Thyroid gland (tissue), 4 donors: Measurements from ENCODE around the gene CAVIN2. TPM values are rescaled to one million over a fixed set of nuclear protein-coding genes. Genes with fewer than 3 reads are reported as not detected.

ENCODE experiments used
- DNase-seq, 2 donors: peaks; one replicate each; pipeline ENCODE4 v3.0.0-alpha.2; 2019
- H3K27ac ChIP-seq, 3 donors: fragments of 200-600 bp; sonication (generic); 1 replicate in 2 of 3; 2 replicates in 1 of 3; pipeline ENCODE4 v1.5.1; 2016 to 2019; ENCODE audit warnings: mild to moderate bottlenecking in 1 of 3, moderate library complexity in 1 of 3
- H3K27me3 ChIP-seq: fragments of 200-600 bp; sonication (generic); one replicate; pipeline ENCODE4 v1.5.1; 2019
- H3K36me3 ChIP-seq, 2 donors: fragments of 200-600 bp; sonication (generic); one replicate each; pipeline ENCODE4 v1.5.1; 2016 to 2019
- H3K4me1 ChIP-seq, 2 donors: fragments of 200-600 bp; sonication (generic); one replicate each; pipeline ENCODE4 v1.5.1; 2017 to 2019
- H3K4me3 ChIP-seq, 3 donors: fragments of 200-600 bp; sonication (generic); replicated peaks in 1 of 3; 1 replicate in 2 of 3; 2 replicates in 1 of 3; pipeline ENCODE4 v1.5.1; 2016; ENCODE audit warnings: mild to moderate bottlenecking in 1 of 3
- H3K9me3 ChIP-seq: fragments of 200-600 bp; sonication (generic); one replicate; pipeline ENCODE4 v1.5.1; 2017
- POLR2A ChIP-seq, 2 donors: fragments of 450-650 bp; IDR thresholded peaks; one replicate each; pipeline ENCODE4 v1.6.1; 2017; ENCODE audit warnings: antibody characterized with exemption in 2 of 2, mild to moderate bottlenecking in 2 of 2, moderate library complexity in 1 of 2
- WGBS, 2 donors: methylation state at CpG; one replicate each; pipeline ENCODE4 v1.1.5; 2017; 5-methylcytosine and 5-hydroxymethylcytosine counted together
- intact Hi-C: fragments of 100-400 bp; cut with DNase I; formaldehyde crosslinking; loops from one replicate; pipeline ENCODE4 v1.15.1; 2023
- total RNA-seq, 4 donors: library from RNA; depleted of rRNA; stranded (reverse); fragments of >200 nt; gene quantifications; one replicate each; pipeline ENCODE4 v1.2.3, GENCODE V29; 2016
- TF ChIP-seq, protein P1 (sequence below), 6 experiments: fragments of 200-600 bp in 3 of 6; fragments of 450-650 bp in 3 of 6; sonication (generic) in 3 of 6; IDR thresholded peaks; one replicate each; pipeline ENCODE4 v1.5.1; 2016 to 2019; ENCODE audit warnings: antibody characterized with exemption in 6 of 6, mild to moderate bottlenecking in 2 of 6, inconsistent platforms in 1 of 6, moderate library complexity in 1 of 6

CAVIN2 gene
- total RNA-seq, 4 donors from 2014 or later = 86.2 to 149 (median 132) TPM

DNA sequence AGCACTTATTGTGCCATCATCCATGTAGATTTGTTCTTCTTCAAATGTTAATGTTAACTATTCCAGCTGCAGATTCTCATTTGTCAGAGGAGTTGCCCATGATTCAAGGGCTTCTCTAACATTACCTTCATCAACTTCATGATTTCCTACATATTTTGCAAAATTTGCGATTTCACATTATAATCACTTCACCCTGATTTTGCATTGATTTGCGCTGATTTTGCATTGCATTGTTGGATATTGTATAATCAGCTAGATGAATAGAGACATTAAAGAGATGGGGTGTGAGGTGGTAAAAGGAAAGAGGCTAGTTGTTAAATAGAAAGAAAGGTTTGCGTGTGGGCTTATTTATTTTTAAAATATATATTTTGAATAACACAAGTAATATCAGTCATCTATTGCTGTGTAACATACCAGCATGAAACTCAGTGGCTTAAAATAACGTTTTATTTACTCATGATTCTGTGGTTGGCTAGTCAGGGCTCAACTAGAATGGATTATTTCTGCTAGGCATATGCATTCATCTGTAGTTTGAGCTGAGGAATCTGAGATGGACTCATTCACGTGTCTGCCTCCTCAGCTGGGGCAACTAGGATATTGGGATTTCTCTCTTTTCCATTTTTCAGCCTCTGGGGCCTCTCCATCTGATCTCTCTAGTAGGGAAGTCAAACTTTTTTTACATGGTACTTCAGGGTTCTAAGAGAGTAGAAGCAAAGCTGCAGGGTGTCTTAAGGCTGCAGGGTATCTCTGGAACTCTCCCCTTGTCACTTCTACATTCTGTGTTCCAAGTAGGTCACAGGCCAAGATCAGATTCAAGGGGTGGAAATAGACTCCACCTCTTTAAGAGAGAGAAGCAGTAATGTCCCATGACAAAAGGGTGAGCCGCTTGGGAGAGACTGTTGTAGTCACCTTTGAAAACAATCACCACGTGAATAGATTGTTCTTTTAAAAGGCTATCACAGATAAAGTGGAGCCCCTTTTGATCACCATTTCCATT, 2.2 kb upstream of the CAVIN2 start:
- Histone ChIP-seq H3K27ac (peak overlapping the region; percentile 86 to 98 (median 95)), H3K4me3 (no peak overlapping the region), H3K4me1 (peaks cover 44 to 45% of the 10 kb centered on the region in 2 donors), H3K36me3 (no peaks in the 10 kb centered on the region), H3K27me3 (no peaks in the 10 kb centered on the region), H3K9me3 (no peaks in the 10 kb centered on the region)
- DNase-seq = peak; percentile 39 to 42
- TF ChIP-seq POLR2A (IDR thresholded peaks at IDR 0.05) = no peak
- intact Hi-C loops = no loop called here
- 59 to 67% methylated on average over 7 of the region's 7 CpGs for WGBS, 2 donors

DNA sequence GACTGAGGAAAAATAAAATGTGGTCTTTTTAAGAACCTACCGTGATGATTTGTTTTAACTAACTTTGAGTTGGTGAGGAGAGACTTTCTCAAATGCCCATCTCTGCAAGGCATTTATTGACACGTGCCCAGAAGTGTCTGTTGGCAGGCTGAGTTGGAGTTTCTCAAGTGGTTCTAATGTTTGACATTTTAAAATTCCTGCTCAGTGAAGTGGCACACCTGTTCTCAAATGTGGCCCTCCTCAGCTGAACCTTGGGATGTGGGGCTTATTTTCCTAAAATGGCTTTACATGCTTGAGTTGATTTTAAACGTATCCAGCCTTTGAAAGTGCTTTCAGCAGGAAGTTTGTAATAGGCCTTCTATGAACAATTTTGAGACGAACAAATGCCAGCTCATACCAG, 876 bp upstream of the CAVIN2 start:
- DNase-seq = peak; percentile 83 to 87
- WGBS, 2 donors = 20% methylated on average over 4 of the region's 4 CpGs

DNA sequence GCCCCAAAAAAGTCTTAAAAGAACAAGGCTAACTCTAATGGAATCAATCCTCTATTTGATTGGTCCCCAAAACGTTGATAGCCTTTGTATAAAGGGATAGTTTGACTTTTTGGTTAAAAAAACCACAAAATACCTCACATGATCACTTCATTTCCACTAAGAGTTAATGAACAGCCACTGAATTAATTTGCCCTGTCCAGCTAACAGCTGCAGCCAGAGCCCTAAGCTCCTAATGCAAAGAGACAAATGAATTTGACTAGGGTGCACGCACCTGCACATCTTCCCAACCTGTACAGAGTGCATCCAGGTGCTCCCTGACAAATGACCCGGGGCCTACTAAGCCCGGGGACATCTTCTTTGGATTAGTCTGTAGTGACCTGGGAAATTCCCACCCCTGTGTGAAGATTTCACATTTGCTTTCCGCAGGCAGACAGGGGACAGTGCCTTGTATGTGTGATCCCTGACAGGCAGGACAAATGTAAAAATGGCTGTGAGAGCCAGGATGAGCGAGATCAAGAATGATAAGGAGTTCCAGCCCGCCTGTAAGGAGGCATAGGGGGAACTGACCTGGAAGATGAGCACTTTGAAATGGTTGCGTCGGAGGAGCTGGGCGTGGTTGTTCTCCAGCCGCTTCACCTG, 893 bp downstream of the CAVIN2 start:
- 14 to 27% methylated on average over 11 of the region's 11 CpGs for WGBS, 2 donors
- Histone ChIP-seq H3K27me3 (no peaks in the 10 kb centered on the region), H3K27ac (peak overlapping the region; percentile 86 to 98 (median 95)), H3K4me3 (peak overlapping the region; percentile 45 to 81 (median 60)), H3K36me3 (no peaks in the 10 kb centered on the region), H3K4me1 (peaks cover 34 to 51% of the 10 kb centered on the region in 2 donors), H3K9me3 (no peaks in the 10 kb centered on the region)
- TF ChIP-seq POLR2A (IDR thresholded peaks at IDR 0.05) = no peak
- TF ChIP-seq, protein P1, sequence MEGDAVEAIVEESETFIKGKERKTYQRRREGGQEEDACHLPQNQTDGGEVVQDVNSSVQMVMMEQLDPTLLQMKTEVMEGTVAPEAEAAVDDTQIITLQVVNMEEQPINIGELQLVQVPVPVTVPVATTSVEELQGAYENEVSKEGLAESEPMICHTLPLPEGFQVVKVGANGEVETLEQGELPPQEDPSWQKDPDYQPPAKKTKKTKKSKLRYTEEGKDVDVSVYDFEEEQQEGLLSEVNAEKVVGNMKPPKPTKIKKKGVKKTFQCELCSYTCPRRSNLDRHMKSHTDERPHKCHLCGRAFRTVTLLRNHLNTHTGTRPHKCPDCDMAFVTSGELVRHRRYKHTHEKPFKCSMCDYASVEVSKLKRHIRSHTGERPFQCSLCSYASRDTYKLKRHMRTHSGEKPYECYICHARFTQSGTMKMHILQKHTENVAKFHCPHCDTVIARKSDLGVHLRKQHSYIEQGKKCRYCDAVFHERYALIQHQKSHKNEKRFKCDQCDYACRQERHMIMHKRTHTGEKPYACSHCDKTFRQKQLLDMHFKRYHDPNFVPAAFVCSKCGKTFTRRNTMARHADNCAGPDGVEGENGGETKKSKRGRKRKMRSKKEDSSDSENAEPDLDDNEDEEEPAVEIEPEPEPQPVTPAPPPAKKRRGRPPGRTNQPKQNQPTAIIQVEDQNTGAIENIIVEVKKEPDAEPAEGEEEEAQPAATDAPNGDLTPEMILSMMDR (IDR thresholded peaks at IDR 0.05) = no peak
- no peak for DNase-seq
- intact Hi-C loops = no loop called here

More for the DNA sequence above, 876 bp upstream of the CAVIN2 start:
- H3K27me3 ChIP-seq = no peaks in the 10 kb centered on the region
- H3K36me3 ChIP-seq = no peaks in the 10 kb centered on the region
- intact Hi-C loops = no loop called here
- peaks cover 38 to 42% of the 10 kb centered on the region in 2 donors for H3K4me1 ChIP-seq
- peak in 1 of 2 donors; percentile 5 for TF ChIP-seq POLR2A (IDR thresholded peaks at IDR 0.05)
- TF ChIP-seq, protein P1 (IDR thresholded peaks at IDR 0.05) = peak in 1 of 6 experiments; percentile 6
- no peak overlapping the region for H3K4me3 ChIP-seq
- peak overlapping the region; percentile 86 to 98 (median 95) for H3K27ac ChIP-seq
- no peaks in the 10 kb centered on the region for H3K9me3 ChIP-seq

DNA sequence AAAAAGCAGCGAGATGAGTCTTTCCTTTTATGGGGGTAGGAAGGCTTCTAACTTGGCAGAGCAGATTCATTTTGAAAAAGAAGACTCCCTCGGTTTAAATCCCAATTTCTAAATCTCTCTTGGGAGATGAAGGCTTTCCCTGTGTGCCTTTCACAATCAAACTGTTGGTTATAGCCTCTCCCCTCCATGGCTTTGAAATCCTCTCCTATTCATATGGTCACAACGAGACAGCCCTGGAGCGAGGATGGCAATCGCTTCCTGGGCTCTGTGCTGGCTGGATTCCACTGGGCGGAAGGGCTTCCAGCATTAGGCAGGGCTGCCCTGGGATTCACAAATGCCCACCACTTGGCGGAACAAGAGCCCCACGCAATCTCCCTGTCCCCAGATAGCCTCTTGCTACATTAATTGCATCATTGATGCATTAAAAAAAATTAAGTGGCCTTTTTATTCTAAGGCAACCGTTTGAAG, 1.6 kb downstream of the CAVIN2 start:
- H3K4me3 ChIP-seq = peak overlapping the region; percentile 45 to 81 (median 60)
- H3K27ac ChIP-seq = peak overlapping the region; percentile 86 to 98 (median 95)
- H3K36me3 ChIP-seq = no peaks in the 10 kb centered on the region
- H3K4me1 ChIP-seq = peaks cover 34 to 48% of the 10 kb centered on the region in 2 donors
- no peaks in the 10 kb centered on the region for H3K9me3 ChIP-seq
- peak; percentile 64 to 67 for DNase-seq
- TF ChIP-seq, protein P1 (IDR thresholded peaks at IDR 0.05) = peak in 1 of 6 experiments; percentile 14
- TF ChIP-seq POLR2A (IDR thresholded peaks at IDR 0.05) = peak in 1 of 2 donors; percentile 42
- no peaks in the 10 kb centered on the region for H3K27me3 ChIP-seq
- intact Hi-C loops = no loop called here
- 9 to 24% methylated on average over 9 of the region's 9 CpGs for WGBS, 2 donors

DNA sequence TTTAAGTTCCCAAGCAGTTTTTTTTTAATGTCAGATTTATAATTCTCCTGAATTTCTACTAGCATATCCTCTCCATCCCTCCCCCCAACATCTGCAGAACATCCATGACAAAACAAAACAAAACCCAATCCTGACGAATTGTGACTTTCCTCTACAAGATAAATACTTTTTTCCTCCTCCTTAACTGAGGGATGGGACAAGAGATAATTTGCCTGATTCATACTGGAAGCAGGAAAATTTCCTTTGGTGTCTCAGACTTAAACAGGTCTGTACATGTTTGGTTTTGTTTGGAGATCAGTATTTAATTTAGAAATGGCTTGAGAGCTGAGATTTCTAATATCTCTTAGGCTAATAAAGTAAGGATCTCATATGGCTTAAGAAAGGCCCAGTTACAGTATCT, 2.2 kb downstream of the CAVIN2 start:
- intact Hi-C loops = no loop called here
- Histone ChIP-seq H3K4me1 (peaks cover 29 to 45% of the 10 kb centered on the region in 2 donors), H3K9me3 (no peaks in the 10 kb centered on the region), H3K27ac (peak overlapping the region; percentile 86 to 98 (median 95)), H3K27me3 (no peaks in the 10 kb centered on the region), H3K4me3 (peak overlapping the region; percentile 45 to 81 (median 60)), H3K36me3 (no peaks in the 10 kb centered on the region)
- 15 to 17% methylated on average over 1 of the region's 1 CpG for whole genome bisulfite sequencing, 2 donors
- TF ChIP-seq, protein P1 (IDR thresholded peaks at IDR 0.05) = no peak
- no peak for TF ChIP-seq POLR2A (IDR thresholded peaks at IDR 0.05)
- no peak for DNase-seq
